ENCODE results near the gene ATXN1. TPM values are rescaled to one million over a fixed set of nuclear protein-coding genes. Genes with fewer than 3 reads are reported as not detected.

The ATXN1 gene
- total RNA-seq, 1 donor from 2014 or later = 23.7 TPM

GRCh38 chr6:16254535-16254934 lies 506.7 kb downstream of the ATXN1 start:
- no peak for DNase-seq (ENCODE audit: extremely low read depth, low read depth, low spot score)

GRCh38 chr6:16253399-16254144 lies 507.7 kb downstream of the ATXN1 start:
- no peak for DNase-seq (ENCODE audit: extremely low read depth, low read depth, low spot score)

DNA sequence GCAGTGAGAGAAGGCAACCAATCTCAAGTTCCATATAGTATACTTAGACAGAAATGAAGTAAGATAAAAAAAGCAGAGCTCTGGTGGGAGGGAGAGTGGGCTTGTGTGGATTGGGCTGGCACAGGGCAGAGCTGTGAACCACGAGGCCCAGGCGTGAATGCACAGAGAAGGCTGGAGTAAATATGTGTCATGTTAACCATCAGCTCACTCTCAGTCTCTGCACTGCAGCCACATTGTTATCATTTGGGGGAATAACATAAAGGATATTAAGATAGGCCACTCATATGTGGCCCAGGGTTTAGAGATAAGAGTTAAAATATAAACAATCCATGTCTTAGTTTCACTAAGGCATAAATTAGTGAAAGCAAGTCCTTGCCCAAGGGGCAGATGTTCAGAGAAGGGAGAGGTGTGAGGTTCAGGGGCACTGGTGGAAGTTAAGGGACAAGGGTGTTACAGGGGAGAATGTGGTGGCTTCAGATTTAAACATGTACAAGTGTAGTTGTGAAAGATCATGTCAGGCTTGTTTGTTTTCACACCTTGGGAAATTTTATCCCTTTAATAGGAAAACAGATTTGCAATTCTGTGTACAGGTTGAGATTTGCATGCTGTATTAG lies 508.5 kb downstream of the ATXN1 start:
- no peak for DNase-seq (ENCODE audit: extremely low read depth, low read depth, low spot score)

DNA sequence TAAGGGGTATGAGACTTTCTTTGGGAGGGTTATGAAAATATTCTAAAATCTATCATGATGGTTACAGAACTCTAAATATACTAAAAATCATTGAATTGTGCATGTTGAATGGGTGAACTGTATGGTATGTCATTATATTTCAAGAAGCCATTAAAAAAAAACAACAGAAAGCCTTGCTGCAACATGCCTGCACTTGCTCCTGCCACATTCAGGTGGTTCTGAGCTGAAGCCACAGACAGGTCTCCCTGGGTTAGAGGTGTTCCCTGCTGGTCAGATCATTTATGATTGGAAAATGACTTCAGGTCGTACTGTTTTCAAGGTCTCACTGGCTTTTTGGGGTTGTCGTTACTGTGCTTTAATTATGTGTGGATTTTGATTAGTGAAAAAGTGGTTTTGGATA lies 509.6 kb downstream of the ATXN1 start:
- no peak for DNase-seq (ENCODE audit: extremely low read depth, low read depth, low spot score)

DNA sequence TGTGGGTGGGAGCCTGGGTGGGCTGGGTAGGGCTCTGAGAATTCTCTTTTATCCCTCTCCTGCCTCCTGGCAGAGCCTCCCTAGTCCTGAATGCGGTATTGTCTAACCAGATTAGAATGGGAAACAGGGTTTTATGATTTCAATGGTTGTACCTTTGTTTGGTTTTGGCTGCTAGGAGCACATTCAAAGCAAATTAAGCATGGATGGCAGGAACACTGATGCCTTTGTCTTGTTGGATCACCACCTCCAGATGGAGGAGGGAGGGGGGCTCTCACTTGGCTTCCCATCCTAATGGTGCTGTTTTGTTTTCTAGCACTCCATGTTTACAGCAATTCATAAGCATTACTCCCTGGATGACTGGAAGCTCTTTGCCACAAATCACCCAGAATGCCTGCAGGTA lies 511.3 kb downstream of the ATXN1 start:
- no peak for DNase-seq (ENCODE audit: extremely low read depth, low read depth, low spot score)
